IMR-90 (cell line): ENCODE data around the gene KCNAB1. TPM values are rescaled to one million over a fixed set of nuclear protein-coding genes. Genes with fewer than 3 reads are reported as not detected.
"Not testable (repeated sequence)": the region's sequence is repeated elsewhere in the genome, so short reads cannot be mapped to it uniquely, and the experiment has no call there.

Experiments used
- ATAC-seq: fragments of 200-7000 bp; cut with Tn5 transposase; 2 replicates; pipeline ENCODE4 v1.9.1; 2020; ENCODE audit warnings: low read depth, mild to moderate bottlenecking, moderate library complexity
- BruUV-seq: library from RNA; stranded (reverse); fragments of 400-500 nt; replicated peaks from 2 replicates; lab custom pipeline; 2021; lab: Mats Ljungman, UMichigan
- CTCF ChIA-PET: fragments of 300-600 bp; formaldehyde crosslinking; extraction: SDS; loops from one replicate; lab custom pipeline; 2021; ENCODE audit warnings: antibody characterized with exemption; lab: Yijun Ruan, JAX
- POLR2A ChIA-PET: fragments of 300-600 bp; sonication (Branson Sonifier 250); formaldehyde crosslinking; loops from one replicate; lab custom pipeline; 2022; ENCODE audit warnings: antibody characterized with exemption; ENCODE audit not compliant: unreplicated experiment; lab: Charles Lee
- DNase-seq: peaks from one replicate; pipeline ENCODE4 v3.0.0; 2013
- H2AFZ ChIP-seq: replicated peaks from 2 replicates; pipeline ENCODE3; 2013; ENCODE audit warnings: low read length, mild to moderate bottlenecking; ENCODE audit not compliant: poor library complexity
- H2AK5ac ChIP-seq: 2 replicates; pipeline ENCODE4 v1.6.1; 2013; ENCODE audit warnings: low read depth, low read length, inconsistent platforms
- H2AK9ac ChIP-seq: replicated peaks from 2 replicates; pipeline ENCODE3; 2013; ENCODE audit warnings: mild to moderate bottlenecking, low read depth, low read length, moderate library complexity; ENCODE audit not compliant: poor library complexity
- H2BK120ac ChIP-seq: 2 replicates; pipeline ENCODE4 v1.6.1; 2013; ENCODE audit warnings: low read depth, low read length, inconsistent platforms
- H2BK15ac ChIP-seq: 3 replicates; pipeline ENCODE4 v1.6.1; 2013; ENCODE audit warnings: low read depth, low read length, inconsistent platforms
- H2BK20ac ChIP-seq: 2 replicates; pipeline ENCODE4 v1.6.1; 2013; ENCODE audit warnings: low read depth, mild to moderate bottlenecking, inconsistent platforms, low read length, moderate library complexity
- H2BK5ac ChIP-seq: 2 replicates; pipeline ENCODE4 v1.6.1; 2013; ENCODE audit warnings: mild to moderate bottlenecking, low read depth, low read length, inconsistent platforms; ENCODE audit not compliant: poor library complexity, severe bottlenecking
- H3K14ac ChIP-seq: replicated peaks from 2 replicates; pipeline ENCODE4 v1.6.1; 2013; ENCODE audit warnings: low read depth, low read length, inconsistent platforms
- H3K18ac ChIP-seq: 2 replicates; pipeline ENCODE4 v1.6.1; 2013; ENCODE audit warnings: low read depth, low read length, control low read depth
- H3K23ac ChIP-seq: 2 replicates; pipeline ENCODE4 v1.6.1; 2013; ENCODE audit warnings: low read depth, low read length, inconsistent platforms
- H3K27ac ChIP-seq: 2 replicates; pipeline ENCODE4 v1.5.1; 2013; ENCODE audit warnings: mild to moderate bottlenecking, control low read depth, low read length; ENCODE audit not compliant: insufficient read depth
- H3K27me3 ChIP-seq: 2 replicates; pipeline ENCODE4 v1.6.1; 2013; ENCODE audit warnings: low read length; ENCODE audit not compliant: control insufficient read depth, insufficient read depth
- H3K36me3 ChIP-seq: 2 replicates; pipeline ENCODE4 v1.6.1; 2013; ENCODE audit warnings: low read length, mixed read lengths; ENCODE audit not compliant: control insufficient read depth, insufficient read depth
- H3K4ac ChIP-seq: 2 replicates; pipeline ENCODE4 v1.6.1; 2013; ENCODE audit warnings: low read depth, low read length, inconsistent platforms
- H3K4me1 ChIP-seq: 2 replicates; pipeline ENCODE4 v1.6.1; 2013; ENCODE audit warnings: low read length, mixed read lengths; ENCODE audit not compliant: control insufficient read depth, insufficient read depth
- H3K4me2 ChIP-seq: 2 replicates; pipeline ENCODE4 v1.6.1; 2013; ENCODE audit warnings: low read depth, mild to moderate bottlenecking, control low read depth, low read length, moderate library complexity
- H3K4me3 ChIP-seq: 2 replicates; pipeline ENCODE4 v1.5.1; 2013; ENCODE audit warnings: low read depth, mild to moderate bottlenecking, control low read depth, low read length, moderate library complexity; ENCODE audit not compliant: insufficient read depth
- H3K56ac ChIP-seq: 2 replicates; pipeline ENCODE4 v1.6.1; 2013; ENCODE audit warnings: low read length, inconsistent platforms; ENCODE audit not compliant: insufficient read depth; ENCODE audit errors: extremely low read depth
- H3K79me1 ChIP-seq, 2 experiments: 2 replicates each; pipeline ENCODE4 v1.6.1; 2013; ENCODE audit warnings: low read length in 2 of 2, inconsistent platforms in 1 of 2, low read depth in 1 of 2
- H3K9ac ChIP-seq: 2 replicates; pipeline ENCODE4 v1.6.1; 2013; ENCODE audit warnings: low read depth, low read length, control low read depth
- H3K9me1 ChIP-seq: 2 replicates; pipeline ENCODE4 v1.6.1; 2013; ENCODE audit warnings: low read length, inconsistent platforms; ENCODE audit not compliant: insufficient read depth
- H3K9me3 ChIP-seq: 2 replicates; pipeline ENCODE4 v1.6.1; 2013; ENCODE audit warnings: low read length; ENCODE audit not compliant: control insufficient read depth, insufficient read depth
- H4K20me1 ChIP-seq: 2 replicates; pipeline ENCODE4 v1.6.1; 2013; ENCODE audit warnings: low read length, inconsistent platforms; ENCODE audit not compliant: insufficient read depth
- H4K5ac ChIP-seq: 2 replicates; pipeline ENCODE4 v1.6.1; 2013; ENCODE audit warnings: mild to moderate bottlenecking, low read depth, low read length, control low read depth
- H4K8ac ChIP-seq, 2 experiments: 2 replicates each; pipeline ENCODE4 v1.6.1; 2013; ENCODE audit warnings: low read depth in 2 of 2, low read length in 2 of 2, control low read depth in 1 of 2, inconsistent platforms in 1 of 2
- H4K91ac ChIP-seq: 2 replicates; pipeline ENCODE4 v1.6.1; 2013; ENCODE audit warnings: low read depth, low read length, inconsistent platforms; ENCODE audit not compliant: insufficient read depth
- dilution Hi-C: fragments of 300-500 bp; cut with HindIII; formaldehyde crosslinking; loops from one replicate; pipeline ENCODE4 v1.14.3; 2018; ENCODE audit warnings: low sequenced_read_pairs; ENCODE audit not compliant: unreplicated experiment
- in situ Hi-C: fragments of 300-500 bp; cut with MboI; formaldehyde crosslinking; loops from 3 replicates; pipeline ENCODE4 v1.14.3; 2019; ENCODE audit warnings: low sequenced_read_pairs, inconsistent platforms, mixed read lengths
- intact Hi-C: fragments of 100-400 bp; cut with micrococcal nuclease; formaldehyde crosslinking; loops from 2 replicates; pipeline ENCODE4 v1.10.0; 2022
- polyA plus RNA-seq, 3 experiments: library from polyadenylated mRNA; depleted of rRNA; stranded (reverse); fragments of >200 nt; gene quantifications; 2 replicates each; pipeline ENCODE4 v1.2.3, GENCODE V29; 2012; ENCODE audit warnings: low replicate concordance in 1 of 3
- total RNA-seq: library from RNA; depleted of rRNA; stranded (reverse); fragments of >200 nt; gene quantifications from 2 replicates; pipeline ENCODE4 v1.2.3, GENCODE V29; 2012

Gene KCNAB1
- total and polyA plus RNA-seq, 2 of the 4 experiments (the other 2 are of a cell fraction) = under 0.01 to 0.07 TPM

- intact Hi-C loops, H2BK20ac ChIP-seq, ATAC-seq, H2AK9ac ChIP-seq, H4K20me1 ChIP-seq, H3K36me3 ChIP-seq, H3K9me3 ChIP-seq, in situ Hi-C loops, CTCF ChIA-PET, H2AK5ac ChIP-seq, H4K91ac ChIP-seq, H3K56ac ChIP-seq, BruUV-seq, dilution Hi-C loops, H3K18ac ChIP-seq, H4K8ac ChIP-seq, H3K4me3 ChIP-seq, H3K79me1 ChIP-seq, H3K23ac ChIP-seq, H4K5ac ChIP-seq, H2BK15ac ChIP-seq, H3K4ac ChIP-seq, H2BK120ac ChIP-seq, H3K4me1 ChIP-seq, H3K27me3 ChIP-seq, H3K27ac ChIP-seq, H3K9ac ChIP-seq, DNase-seq, H3K4me2 ChIP-seq, H2AFZ ChIP-seq, H3K14ac ChIP-seq, H3K9me1 ChIP-seq, H2BK5ac ChIP-seq, POLR2A ChIA-PET: not testable (repeated sequence)
These were observed 110.8 kb downstream of the KCNAB1 start for GRCh38 chr3:156231221-156231620.
